ENCODE results near the gene GMPPB. TPM values are rescaled to one million over a fixed set of nuclear protein-coding genes. Genes with fewer than 3 reads are reported as not detected.

The GMPPB gene
- total RNA-seq, 1 donor: 21.0 TPM

GRCh38 chr3:49714728-49715550 is 8.8 kb downstream of the GMPPB start:
- Histone ChIP-seq H3K9me3 (ENCODE audit: low read depth, low read length) (no peaks in the 10 kb centered on the region), H3K36me3 (ENCODE audit: insufficient read depth, low read length) (no peaks in the 10 kb centered on the region), H3K4me2 (ENCODE audit: insufficient read depth, low read length) (no peak overlapping the region), H4K20me1 (ENCODE audit: insufficient read depth, low read length) (peaks cover 8% of the 10 kb centered on the region), H3K79me2 (ENCODE audit: insufficient read depth, low read length) (no peaks in the 10 kb centered on the region), H3K4me3 (ENCODE audit: insufficient read depth, low read length) (no peak overlapping the region), H2AFZ (ENCODE audit: low read length) (no peak overlapping the region), H3K27me3 (ENCODE audit: insufficient read depth, low read length) (no peaks in the 10 kb centered on the region), H3K27ac (ENCODE audit: low read depth, low read length) (no peak overlapping the region), H3K4me1 (ENCODE audit: insufficient read depth, low read length) (peaks cover 6% of the 10 kb centered on the region)
- DNase-seq (ENCODE audit: insufficient read length, low spot score, missing footprints): peak; percentile 75
- TF ChIP-seq CTCF (IDR thresholded peaks at IDR 0.05; ENCODE audit: extremely low read depth, low read depth, low read length): no peak

DNA sequence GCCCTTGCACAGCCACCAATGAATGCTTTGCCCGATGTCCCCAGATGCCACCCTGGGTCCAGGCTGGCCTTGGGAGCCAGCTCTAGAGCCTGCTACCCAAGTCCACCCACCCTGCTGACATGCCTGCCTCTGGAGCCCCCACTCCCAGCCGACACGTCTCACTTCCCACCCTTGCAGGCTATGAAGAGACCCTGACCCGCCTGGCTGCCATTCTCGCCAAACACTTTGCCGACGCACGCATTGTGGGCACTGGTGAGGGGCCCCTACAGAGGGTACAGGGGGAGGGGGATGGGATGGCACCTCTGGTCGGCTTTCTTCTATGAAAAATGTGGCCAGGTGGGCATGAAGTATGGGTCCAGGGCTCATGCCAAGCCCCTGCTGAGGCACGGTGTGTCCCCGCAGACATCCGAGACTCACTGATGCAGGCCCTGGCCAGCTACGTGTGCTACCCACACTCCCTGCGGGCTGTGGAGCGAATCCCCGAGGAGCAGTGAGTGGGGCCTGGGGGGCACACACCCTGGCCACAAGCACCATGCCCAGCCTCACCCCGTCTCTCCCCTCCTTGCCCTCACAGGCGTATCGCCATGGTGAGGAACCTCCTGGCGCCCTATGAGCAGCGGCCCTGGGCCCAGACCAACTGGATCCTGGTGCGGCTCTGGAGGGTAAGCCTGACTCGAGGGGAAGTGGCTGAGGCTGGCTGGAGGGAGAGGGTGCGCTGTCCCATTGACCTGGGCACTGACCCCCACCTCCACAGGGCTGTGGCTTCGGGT is 10.2 kb downstream of the GMPPB start:
- no peak for DNase-seq (ENCODE audit: insufficient read length, low spot score, missing footprints)
- Histone ChIP-seq H3K79me2 (ENCODE audit: insufficient read depth, low read length) (no peaks in the 10 kb centered on the region), H3K4me1 (ENCODE audit: insufficient read depth, low read length) (no peaks in the 10 kb centered on the region), H3K36me3 (ENCODE audit: insufficient read depth, low read length) (no peaks in the 10 kb centered on the region), H3K4me2 (ENCODE audit: insufficient read depth, low read length) (no peak overlapping the region), H3K27ac (ENCODE audit: low read depth, low read length) (no peak overlapping the region), H3K9me3 (ENCODE audit: low read depth, low read length) (no peaks in the 10 kb centered on the region), H4K20me1 (ENCODE audit: insufficient read depth, low read length) (peaks cover 4% of the 10 kb centered on the region), H3K27me3 (ENCODE audit: insufficient read depth, low read length) (no peaks in the 10 kb centered on the region), H3K4me3 (ENCODE audit: insufficient read depth, low read length) (no peak overlapping the region), H2AFZ (ENCODE audit: low read length) (no peak overlapping the region)
- no peak for TF ChIP-seq CTCF (IDR thresholded peaks at IDR 0.05; ENCODE audit: extremely low read depth, low read depth, low read length)

DNA sequence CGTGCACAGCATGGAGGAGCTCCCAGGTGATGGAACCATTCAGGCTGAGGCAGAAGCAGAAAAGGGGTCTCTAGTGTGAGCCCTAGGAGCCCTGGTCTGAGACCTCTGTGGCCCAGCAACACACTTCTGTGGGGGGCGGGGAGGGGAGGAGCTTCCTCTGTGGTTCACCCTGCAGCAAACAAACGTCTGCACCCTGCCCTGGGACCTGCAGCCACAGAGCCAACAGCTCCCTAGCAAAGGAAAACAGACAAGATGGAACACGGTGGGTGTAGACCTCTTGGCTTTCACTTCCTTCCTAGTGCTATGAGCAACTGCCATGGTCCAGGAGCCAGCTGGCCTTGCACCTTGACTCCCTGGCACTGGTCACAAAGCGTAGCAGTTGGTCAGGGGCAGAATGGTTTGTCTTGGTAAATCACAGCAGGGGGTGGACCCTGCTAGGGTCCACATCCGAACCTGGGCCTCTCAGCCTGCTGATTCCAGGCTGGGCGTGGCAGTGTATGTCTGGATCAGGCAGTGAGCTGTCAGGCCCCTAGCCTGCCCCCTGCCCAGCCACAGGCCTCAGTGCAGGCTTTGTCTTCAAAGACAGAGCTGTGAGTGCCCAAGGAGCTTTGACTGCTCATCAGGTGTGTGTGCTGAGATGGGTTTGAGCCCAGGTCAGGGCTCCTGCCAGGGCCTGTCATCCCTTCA is 11.0 kb downstream of the GMPPB start:
- no peak overlapping the region for H3K4me2 ChIP-seq (ENCODE audit: insufficient read depth, low read length)
- DNase-seq (ENCODE audit: insufficient read length, low spot score, missing footprints): no peak

More for the DNA sequence above, 11.0 kb downstream of the GMPPB start:
- H3K36me3 ChIP-seq (ENCODE audit: insufficient read depth, low read length): no peaks in the 10 kb centered on the region
- H3K79me2 ChIP-seq (ENCODE audit: insufficient read depth, low read length): no peaks in the 10 kb centered on the region
- no peaks in the 10 kb centered on the region for H3K9me3 ChIP-seq (ENCODE audit: low read depth, low read length)
- H3K4me3 ChIP-seq (ENCODE audit: insufficient read depth, low read length): no peak overlapping the region
- H4K20me1 ChIP-seq (ENCODE audit: insufficient read depth, low read length): no peaks in the 10 kb centered on the region
- no peaks in the 10 kb centered on the region for H3K27me3 ChIP-seq (ENCODE audit: insufficient read depth, low read length)
- no peak overlapping the region for H3K27ac ChIP-seq (ENCODE audit: low read depth, low read length)
- no peak overlapping the region for H2AFZ ChIP-seq (ENCODE audit: low read length)
- no peak for TF ChIP-seq CTCF (IDR thresholded peaks at IDR 0.05; ENCODE audit: extremely low read depth, low read depth, low read length)
- H3K4me1 ChIP-seq (ENCODE audit: insufficient read depth, low read length): no peaks in the 10 kb centered on the region

Measured in osteoblast (primary cell).